HG02571 (cell line): ENCODE results near the gene BBX.

Experiments
- ATAC-seq: cut with Tn5 transposase; IDR thresholded peaks from one replicate; pipeline ENCODE4 v1.9.1; 2021; ENCODE audit warnings: mild to moderate bottlenecking, moderate library complexity; ENCODE audit not compliant: unreplicated experiment

BBX gene

GRCh38 chr3:107737914-107738313, 215.2 kb downstream of the BBX start:
- ATAC-seq: no peak

- no peak for ATAC-seq
These were observed 215.9 kb downstream of the BBX start for GRCh38 chr3:107738486-107739183.

DNA sequence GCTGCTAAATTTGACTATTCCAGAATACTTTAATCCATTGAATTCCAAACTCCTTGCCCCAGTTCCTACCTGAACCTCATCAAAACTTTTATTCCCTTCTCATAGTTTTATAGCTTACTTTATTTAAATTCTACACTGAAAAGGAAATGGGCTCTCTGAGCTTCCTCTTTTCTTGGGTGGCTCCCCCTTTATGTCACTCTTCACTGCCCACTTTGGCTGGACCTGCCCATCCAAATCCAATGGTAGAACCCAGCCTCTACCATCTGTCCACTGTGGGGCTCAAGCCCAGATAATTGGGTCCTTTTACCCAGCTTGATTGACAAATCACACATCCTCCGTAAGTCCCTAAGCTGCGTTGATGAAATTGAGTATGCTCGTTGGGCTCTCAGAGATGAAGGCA, 216.5 kb downstream of the BBX start:
- ATAC-seq: no peak

DNA sequence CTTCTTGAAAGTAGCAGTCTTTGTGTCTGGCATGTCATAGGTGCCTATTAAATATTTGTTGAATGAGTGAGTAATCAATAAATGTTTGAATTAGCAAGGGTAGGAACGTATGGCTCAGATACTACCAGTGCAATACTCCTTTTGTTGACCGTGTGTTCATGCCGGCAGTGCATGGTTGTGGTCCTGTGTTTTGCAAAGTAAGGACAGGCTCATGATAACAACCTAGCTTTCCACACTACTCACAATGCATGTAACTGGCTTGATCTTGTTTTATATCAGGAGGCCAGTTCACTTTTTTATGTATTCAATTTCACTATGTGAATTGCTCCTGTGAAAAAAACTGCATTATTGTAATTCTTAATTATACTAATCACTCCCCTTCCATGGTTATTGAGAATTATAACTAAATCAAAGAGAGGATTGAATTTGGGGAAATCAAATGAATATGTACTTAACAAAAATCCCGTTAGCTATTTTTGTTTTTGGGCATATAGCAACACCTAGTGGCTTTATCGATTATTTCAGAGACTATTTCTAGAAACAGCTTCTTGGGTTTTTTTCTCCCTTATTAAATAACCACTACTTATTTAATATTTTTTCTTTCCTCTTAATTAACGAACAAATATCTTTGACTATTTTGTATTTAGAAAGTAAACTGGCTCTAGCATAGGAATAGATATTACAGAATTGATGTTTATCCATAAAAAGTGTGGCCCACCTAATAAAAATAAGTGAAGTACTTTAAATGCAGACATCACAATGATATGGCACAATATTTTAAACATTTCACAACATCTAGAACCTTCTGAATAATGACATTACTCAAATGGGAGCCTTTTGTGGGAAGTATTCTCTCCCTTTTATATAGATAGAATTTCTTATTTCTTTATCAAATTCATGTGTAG, 218.5 kb downstream of the BBX start:
- no peak for ATAC-seq

GRCh38 chr3:107745354-107745753, 222.6 kb downstream of the BBX start:
- no peak for ATAC-seq

- no peak for ATAC-seq
These were observed 229.6 kb downstream of the BBX start for GRCh38 chr3:107752202-107752990.

DNA sequence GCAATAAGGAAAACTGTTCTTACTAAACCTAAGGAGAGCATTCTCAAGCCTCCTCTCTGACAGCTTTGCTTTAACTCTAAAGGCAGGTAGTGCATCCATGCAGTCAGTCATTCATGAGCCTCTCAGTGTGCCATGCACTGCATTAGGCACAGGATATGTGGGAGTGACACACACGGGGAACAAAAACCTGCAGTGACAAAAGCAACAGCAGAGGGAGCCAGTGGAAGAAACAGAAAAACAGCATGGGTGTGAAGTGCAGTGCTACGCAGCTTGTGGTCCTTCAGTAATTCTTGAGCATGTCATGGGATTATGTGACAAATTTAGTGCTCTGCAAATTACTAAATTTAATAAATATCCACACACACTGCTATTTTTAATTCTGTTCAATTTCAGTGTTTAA, 230.7 kb downstream of the BBX start:
- ATAC-seq: no peak

- no peak for ATAC-seq
These were observed 231.2 kb downstream of the BBX start for GRCh38 chr3:107753976-107754375.

DNA sequence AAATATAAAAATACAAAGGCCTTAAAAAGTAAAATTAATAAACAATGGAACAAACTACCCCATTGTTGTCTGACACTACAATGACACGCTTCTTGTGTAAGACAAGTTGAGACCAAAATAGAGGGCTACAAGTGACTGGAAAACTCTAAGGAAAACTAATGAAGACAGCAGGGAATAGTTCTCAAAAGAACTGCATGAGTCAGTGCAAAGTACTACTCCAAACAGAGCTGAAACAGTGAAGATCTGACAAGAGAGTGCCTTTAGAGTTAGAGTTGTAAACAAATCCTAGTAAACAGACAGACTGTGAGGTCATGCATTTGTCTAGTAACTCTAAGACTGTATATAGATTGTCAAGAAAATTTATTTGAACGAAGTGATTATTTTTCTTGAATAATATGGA, 233.9 kb downstream of the BBX start:
- ATAC-seq: no peak

DNA sequence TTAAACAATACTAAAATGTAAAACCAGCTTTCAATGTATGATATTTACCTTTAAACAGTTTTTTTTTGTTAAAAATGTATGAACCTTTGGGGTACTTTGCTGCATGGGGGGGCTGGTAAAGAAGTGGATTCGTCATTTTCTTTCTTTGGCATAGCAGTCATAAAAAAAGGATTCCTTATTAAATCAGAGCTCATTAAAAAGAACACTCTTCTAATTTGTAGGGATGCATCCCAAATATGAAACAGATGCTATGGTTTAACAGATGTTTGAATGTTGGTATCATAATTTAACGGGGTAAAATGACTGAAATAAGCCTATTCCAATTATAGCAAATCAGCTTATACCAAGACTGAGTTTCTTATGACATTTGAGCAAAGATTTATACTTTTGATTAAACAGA, 234.4 kb downstream of the BBX start:
- ATAC-seq: no peak

DNA sequence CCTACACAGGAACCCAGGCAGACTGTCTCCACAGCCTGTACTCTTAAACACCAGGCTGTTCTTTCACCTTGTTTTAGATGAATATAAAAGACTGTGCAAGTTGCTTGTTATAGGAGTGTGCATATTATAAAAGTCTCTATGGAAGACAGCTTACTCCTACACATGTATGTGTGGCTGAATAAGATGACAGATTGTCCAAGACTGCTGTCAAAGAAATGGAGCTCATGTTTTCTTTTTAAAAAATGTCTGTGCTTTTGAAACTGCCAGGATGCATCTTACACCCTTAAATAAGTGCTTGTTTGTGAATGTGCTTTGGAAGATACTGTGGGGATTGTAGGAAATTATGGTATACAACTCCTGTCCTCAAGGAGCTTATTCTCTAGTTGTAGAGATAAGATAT, 237.4 kb downstream of the BBX start:
- no peak for ATAC-seq

GRCh38 chr3:107761391-107761790, 238.6 kb downstream of the BBX start:
- no peak for ATAC-seq

DNA sequence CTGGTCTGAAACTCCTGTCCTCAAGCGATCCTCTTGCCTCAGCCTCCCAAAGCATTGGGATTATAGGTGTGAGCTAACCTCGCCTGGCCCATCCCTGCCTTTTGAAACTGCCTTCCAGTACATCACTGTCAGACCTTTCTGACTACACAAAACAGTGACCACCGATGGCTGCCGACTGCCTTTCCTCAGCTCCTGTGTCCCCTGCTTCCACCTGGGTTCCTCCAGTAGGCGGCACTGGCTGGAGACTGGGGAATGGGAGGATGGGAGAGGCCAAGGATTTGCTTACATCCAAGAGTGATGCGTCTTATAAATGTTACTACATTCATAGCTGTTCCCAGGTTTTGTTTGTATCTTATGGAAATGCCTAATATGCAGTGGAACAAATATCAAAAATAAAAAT, 242.8 kb downstream of the BBX start:
- no peak for ATAC-seq

GRCh38 chr3:107767897-107768605, 245.3 kb downstream of the BBX start:
- no peak for ATAC-seq

GRCh38 chr3:107769882-107770281, 247.1 kb downstream of the BBX start:
- ATAC-seq: no peak

DNA sequence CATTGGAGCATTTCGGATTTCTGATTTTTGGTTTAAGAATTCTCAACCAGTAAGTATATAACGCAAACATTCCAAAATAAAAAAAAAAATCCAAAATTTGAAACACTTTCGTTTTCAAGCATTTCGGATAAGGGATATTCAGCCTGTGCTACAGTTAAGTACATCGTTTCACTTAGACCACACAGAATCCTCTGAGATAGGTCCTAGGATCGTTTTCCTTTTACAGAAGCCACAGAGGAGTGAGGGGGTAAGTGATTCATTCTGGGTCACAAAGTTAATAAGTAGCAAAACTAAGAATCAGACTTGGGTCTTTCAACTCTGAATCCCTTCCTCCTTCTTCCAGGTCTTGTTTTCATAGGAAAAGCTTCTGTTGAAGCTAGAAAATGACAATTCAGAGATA, 249.3 kb downstream of the BBX start:
- ATAC-seq: no peak

DNA sequence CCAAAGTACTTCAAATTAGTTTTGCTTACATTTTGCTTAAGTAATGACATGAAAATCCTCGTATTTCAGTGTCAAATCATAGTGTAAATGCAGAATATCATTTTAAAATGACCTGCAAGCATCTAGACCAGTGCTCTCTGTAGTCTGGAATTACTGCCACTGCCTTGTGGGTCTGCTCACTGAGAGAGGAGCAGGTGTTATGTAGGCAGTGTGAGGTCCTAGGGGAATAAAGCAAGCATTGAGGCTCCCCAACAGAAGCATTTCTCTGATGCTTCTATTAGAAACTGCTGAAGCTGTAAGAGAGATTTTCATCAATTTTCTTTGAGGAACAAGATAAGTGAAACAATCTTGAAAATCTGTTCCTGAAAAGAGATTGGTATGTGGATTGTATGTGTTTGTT, 253.2 kb downstream of the BBX start:
- no peak for ATAC-seq

DNA sequence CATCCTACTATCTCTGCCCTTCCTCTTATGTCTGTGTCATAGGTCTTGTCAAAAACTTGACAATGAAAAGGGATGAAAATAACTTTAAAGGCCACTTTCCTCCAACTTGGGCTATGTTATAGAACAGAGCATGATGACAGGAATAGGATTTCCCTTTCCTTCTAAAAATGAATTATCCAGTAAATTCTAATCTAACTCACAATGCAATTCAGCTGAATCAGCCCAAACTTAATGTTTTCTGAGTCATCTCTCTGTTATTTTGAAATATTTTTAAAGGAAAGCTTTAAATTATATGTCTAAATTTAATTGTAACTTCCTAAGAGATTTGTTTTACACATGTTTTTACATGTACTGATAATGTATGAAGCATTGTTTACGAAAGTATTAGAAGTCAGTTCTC, 258.5 kb downstream of the BBX start:
- no peak for ATAC-seq

- no peak for ATAC-seq
These were observed 259.3 kb downstream of the BBX start for GRCh38 chr3:107782054-107782453.

DNA sequence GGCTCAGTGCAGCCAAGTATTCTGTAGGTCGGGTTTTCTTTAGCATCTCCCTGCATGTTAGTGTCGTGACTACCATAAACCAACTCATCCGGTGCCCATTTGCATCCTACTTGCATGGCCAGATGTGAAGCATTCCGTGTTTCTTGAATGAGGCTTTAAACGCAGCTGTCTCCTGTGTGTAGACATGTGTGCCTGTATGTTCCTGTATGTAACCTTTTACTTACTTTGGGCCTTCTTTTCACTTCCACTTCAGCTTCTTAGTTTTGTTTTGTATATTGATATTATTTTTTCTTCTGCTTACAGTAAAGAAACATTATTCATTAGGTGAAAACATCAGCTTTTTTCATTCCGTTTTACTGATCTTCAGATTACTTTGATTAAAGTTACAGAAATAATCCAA, 267.9 kb downstream of the BBX start:
- no peak for ATAC-seq

- ATAC-seq: no peak
These were observed 268.3 kb downstream of the BBX start for GRCh38 chr3:107791027-107791426.
